AG04450 (cell line): ENCODE data around the gene TTLL11. TPM values are rescaled to one million over a fixed set of nuclear protein-coding genes. Genes with fewer than 3 reads are reported as not detected.

Experiments used
- CTCF ChIA-PET: fragments of 300-600, 350-600 bp; formaldehyde crosslinking; extraction: SDS; loops from one replicate; lab custom pipeline; 2022; ENCODE audit warnings: antibody characterized with exemption, inconsistent platforms; lab: Charles Lee
- POLR2A ChIA-PET: fragments of 350-600 bp; formaldehyde crosslinking; extraction: SDS; loops from one replicate; lab custom pipeline; 2021; ENCODE audit warnings: antibody characterized with exemption, inconsistent platforms; lab: Yijun Ruan, JAX
- DNase-seq: peaks from one replicate; pipeline ENCODE4 v3.0.0-alpha.2; 2011; ENCODE audit warnings: low read depth, low spot score
- H3K27ac ChIP-seq: one replicate; pipeline ENCODE4 v1.5.1; 2012; ENCODE audit warnings: low read depth, low read length, control low read depth
- H3K27me3 ChIP-seq: one replicate; pipeline ENCODE4 v1.6.0; 2012; ENCODE audit warnings: low read length; ENCODE audit not compliant: control insufficient read depth, insufficient read depth
- H3K4me3 ChIP-seq: 2 replicates; pipeline ENCODE4 v1.5.1; 2011; ENCODE audit warnings: mild to moderate bottlenecking, low read depth, low read length, control low read depth
- H3K9me3 ChIP-seq: 2 replicates; pipeline ENCODE4 v1.5.1; 2012; ENCODE audit warnings: low read length; ENCODE audit not compliant: control insufficient read depth, insufficient read depth
- polyA plus RNA-seq: library from polyadenylated mRNA; depleted of rRNA; stranded (reverse); fragments of >200 nt; gene quantifications from 2 replicates; pipeline ENCODE4 v1.2.3, GENCODE V29; 2011
- TF ChIP-seq, protein P1 (sequence below): IDR thresholded peaks from 2 replicates; pipeline ENCODE4 v1.5.1; 2011; ENCODE audit warnings: low read depth, low read length, control low read depth, inconsistent platforms

Gene TTLL11
- polyA plus RNA-seq, 1 experiment = 4.6 TPM

DNA sequence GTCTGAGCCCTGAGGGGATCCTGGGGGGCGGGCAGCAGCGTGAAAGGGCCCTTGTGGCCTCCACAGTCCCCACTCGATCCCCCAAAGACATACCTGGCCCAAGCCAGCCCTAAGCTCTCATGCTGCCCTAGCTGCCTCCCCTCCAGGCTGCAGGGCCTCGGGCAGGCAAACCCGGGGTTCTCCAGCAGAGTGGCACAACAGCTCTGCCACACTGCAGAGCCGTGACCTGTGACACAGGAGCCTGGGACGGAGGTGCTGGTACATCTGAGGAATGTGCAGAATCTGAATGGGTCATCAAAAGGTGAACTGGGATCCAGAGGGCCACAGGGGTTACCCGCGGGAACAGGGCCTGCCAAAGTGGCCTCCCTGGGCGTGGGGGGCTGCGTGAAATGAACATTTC is 278.5 kb downstream of the TTLL11 start:
- CTCF ChIA-PET = no interaction called here
- H3K27ac ChIP-seq = no peak overlapping the region
- H3K9me3 ChIP-seq = no peaks in the 10 kb centered on the region; the same call in 1 of the 2 replicates
- peaks cover 10% of the 10 kb centered on the region for H3K27me3 ChIP-seq
- POLR2A ChIA-PET = no interaction called here
- TF ChIP-seq, protein P1, sequence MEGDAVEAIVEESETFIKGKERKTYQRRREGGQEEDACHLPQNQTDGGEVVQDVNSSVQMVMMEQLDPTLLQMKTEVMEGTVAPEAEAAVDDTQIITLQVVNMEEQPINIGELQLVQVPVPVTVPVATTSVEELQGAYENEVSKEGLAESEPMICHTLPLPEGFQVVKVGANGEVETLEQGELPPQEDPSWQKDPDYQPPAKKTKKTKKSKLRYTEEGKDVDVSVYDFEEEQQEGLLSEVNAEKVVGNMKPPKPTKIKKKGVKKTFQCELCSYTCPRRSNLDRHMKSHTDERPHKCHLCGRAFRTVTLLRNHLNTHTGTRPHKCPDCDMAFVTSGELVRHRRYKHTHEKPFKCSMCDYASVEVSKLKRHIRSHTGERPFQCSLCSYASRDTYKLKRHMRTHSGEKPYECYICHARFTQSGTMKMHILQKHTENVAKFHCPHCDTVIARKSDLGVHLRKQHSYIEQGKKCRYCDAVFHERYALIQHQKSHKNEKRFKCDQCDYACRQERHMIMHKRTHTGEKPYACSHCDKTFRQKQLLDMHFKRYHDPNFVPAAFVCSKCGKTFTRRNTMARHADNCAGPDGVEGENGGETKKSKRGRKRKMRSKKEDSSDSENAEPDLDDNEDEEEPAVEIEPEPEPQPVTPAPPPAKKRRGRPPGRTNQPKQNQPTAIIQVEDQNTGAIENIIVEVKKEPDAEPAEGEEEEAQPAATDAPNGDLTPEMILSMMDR = no peak
- H3K4me3 ChIP-seq = no peak overlapping the region
- no peak for DNase-seq

DNA sequence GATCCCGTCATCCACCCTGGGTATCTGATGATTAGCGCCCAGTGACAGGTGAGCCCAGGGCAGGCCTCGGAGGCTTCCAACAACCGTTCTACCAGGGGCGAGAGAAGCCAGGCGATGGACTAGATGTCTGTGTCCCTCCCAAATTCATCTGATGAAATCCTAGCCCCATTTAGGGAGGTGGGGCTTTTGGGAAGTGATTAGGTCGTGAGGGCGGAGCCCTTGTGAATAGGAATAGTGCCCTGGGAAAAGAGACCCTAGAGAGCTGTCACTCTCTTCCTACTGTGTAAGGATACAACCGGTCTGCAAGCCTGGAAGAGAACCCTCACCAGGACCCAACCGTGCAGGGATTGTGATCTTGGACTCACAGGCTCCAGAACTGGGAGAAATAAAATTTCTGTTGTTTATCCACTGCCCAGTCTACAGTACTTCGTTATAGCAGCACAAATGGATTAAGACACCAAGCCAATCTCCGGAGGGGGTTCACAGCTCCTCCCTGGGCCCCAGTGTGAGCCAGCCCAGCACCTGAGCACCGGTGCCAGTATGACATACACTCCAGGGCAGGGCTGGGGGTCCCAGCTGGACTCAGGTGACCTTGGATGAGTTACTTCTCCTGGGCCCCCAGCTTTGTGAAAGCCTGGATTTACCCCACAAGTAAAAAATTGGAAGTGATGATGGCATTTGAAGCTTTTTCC is 279.4 kb downstream of the TTLL11 start:
- TF ChIP-seq, protein P1 = no peak
- ChIA-PET CTCF (no interaction called here), POLR2A (no interaction called here)
- Histone ChIP-seq H3K4me3 (no peak overlapping the region), H3K9me3 (no peaks in the 10 kb centered on the region; the same call in 1 of the 2 replicates), H3K27me3 (peaks cover 10% of the 10 kb centered on the region), H3K27ac (no peak overlapping the region)
- DNase-seq = no peak

DNA sequence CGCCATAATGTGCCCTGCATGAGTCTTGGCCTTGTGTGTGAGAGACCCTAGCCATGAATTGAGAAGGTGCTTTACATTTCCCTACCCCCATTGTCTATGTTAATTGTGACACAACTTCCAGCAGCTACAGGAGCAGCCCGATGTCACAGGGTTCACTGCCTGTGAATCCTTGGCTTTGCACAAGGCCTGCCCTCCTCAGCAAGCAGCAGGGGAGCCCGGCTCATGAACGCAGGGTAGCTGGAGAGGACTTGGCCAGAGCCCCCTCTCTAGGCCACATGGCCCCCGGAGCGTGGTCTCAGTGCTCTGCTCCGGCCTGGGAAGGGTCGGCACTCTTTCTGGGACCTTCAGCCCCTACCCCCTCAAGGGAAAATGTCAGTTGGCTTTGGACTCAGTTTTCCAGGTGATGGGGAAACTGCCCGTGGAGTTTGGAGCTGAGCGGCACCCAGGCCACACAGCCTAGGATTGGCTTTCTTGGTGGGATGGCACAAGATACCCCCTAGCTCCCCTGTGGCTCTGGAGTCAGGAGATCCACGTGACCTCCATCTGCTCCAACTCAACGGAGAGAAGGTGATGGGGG is 280.9 kb downstream of the TTLL11 start:
- DNase-seq = no peak
- Histone ChIP-seq H3K9me3 (no peaks in the 10 kb centered on the region; the same call in 1 of the 2 replicates), H3K27me3 (peaks cover 9% of the 10 kb centered on the region), H3K27ac (no peak overlapping the region), H3K4me3 (no peak overlapping the region)
- POLR2A ChIA-PET = no interaction called here
- TF ChIP-seq, protein P1 = no peak
- CTCF ChIA-PET = interaction anchor here (0.8 kb wide), 1 partner anchor 125 kb away, joined by 3 read pairs; no protein-coding TSS in a partner anchor

DNA sequence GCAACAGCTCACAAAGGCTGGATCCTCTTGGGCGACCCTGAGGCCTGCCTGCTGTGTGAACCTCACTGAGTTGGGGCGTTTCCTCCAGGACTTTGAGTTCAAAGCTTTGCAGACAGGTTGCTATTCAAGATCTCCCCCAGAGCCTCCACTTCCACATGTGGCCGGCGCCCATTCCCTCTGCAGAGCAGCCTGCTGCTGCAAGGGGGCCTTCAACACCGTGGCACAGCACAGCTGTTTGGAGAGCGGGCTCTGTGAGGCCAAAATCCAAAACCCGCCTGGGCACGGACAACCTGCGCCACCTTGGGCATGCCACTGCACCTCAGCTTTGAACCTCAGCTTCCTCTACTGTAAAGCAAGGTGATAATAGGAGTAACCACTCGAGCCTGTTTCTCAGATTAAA is 281.4 kb downstream of the TTLL11 start:
- ChIA-PET CTCF (no interaction called here), POLR2A (no interaction called here)
- Histone ChIP-seq H3K9me3 (no peaks in the 10 kb centered on the region; the same call in 1 of the 2 replicates), H3K4me3 (no peak overlapping the region), H3K27me3 (peaks cover 9% of the 10 kb centered on the region), H3K27ac (no peak overlapping the region)
- no peak for DNase-seq
- TF ChIP-seq, protein P1 = no peak

DNA sequence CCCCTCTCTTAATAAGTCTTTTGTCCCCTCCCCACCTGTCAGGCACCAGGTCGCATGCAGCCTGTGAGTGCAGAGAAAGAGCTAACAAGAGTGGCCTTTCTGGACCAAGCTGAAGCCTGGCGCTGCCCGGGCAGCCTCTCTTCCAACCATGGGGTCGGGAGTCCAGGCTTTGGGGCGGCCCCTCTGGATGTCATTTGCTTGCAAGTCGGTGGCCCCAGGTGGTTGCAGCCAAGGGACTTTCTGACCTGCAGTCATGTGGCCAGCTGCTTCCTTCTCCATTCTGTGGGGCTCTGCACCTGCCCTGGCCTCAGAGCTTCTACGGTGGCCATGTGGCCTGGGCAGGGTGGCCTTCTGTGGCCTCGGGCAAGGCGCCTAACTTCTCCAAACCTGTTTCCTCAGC is 282.0 kb downstream of the TTLL11 start:
- Histone ChIP-seq H3K4me3 (no peak overlapping the region), H3K27me3 (peaks cover 9% of the 10 kb centered on the region), H3K9me3 (no peaks in the 10 kb centered on the region; the same call in 1 of the 2 replicates), H3K27ac (no peak overlapping the region)
- TF ChIP-seq, protein P1 = no peak
- POLR2A ChIA-PET = no interaction called here
- no peak for DNase-seq
- CTCF ChIA-PET = interaction anchor here (0.6 kb wide), 1 partner anchor 146 kb away, joined by 3 read pairs; no protein-coding TSS in a partner anchor
